Adrenal gland (tissue), 5 donors: ENCODE data around the gene VWA3A.

Source experiments
- CTCF ChIP-seq, 6 experiments: fragments of 450-650 bp in 4 of 6; fragments of 200-600 bp in 2 of 6; sonication (generic) in 1 of 6; IDR thresholded peaks; 1 replicate in 5 of 6; 2 replicates in 1 of 6; pipeline versions ENCODE4 v1.5.1 to v1.8.0; 2016 to 2021; ENCODE audit warnings: antibody characterized with exemption in 6 of 6, mild to moderate bottlenecking in 2 of 6, moderate library complexity in 1 of 6
- POLR2A ChIP-seq, 2 donors: fragments of 450-650 bp; IDR thresholded peaks; one replicate each; pipeline ENCODE4 v1.6.1; 2017; ENCODE audit warnings: antibody characterized with exemption in 2 of 2, mild to moderate bottlenecking in 2 of 2, moderate library complexity in 1 of 2
- donor health status: DM: no; HTN: no; CAD: no.

DNA sequence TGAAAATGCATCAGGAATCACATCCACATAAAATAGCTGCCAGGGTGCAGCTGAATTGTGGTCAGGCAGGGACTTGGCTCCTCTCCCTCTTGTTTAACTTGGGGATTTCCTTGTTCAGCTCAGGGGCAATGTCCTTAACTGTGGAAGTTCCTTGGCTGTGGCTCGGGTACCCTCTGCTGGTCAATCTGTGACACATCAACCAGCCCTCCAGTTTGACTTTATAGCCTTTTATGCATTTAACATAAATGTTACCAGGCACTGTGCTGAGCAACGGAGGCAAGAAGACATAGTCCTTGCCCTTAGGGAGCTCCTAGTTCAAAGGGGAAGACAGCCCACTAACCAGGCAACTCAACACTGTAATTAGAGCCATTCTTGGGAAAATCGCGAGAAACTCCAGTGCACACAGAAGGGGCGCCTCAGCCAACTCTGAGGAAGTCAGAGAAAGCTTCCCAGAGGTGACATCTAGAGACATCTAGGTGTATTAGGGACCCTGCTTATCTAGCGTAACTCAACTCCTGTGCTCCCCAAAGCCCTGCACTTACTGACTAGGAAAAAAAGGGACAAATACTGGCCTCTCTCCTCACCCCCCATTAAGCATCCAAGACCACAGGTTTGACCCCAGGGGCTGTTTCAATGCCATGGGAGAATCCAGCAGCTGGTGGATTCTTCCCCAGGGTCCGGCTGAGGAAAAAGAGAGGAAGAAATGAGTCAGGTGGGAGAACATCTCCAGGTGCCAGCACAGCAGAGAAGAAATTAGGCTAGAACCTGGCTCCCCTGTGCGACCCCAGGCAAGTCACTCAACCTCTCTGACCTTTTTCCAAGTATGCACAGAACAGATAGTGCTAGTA is 96.5 kb downstream of the VWA3A start:
- peak; percentile 60 to 88 (median 84) for TF ChIP-seq CTCF (IDR thresholded peaks at IDR 0.05)
- TF ChIP-seq POLR2A (IDR thresholded peaks at IDR 0.05): no peak
